HEK293 (cell line): Measurements from ENCODE around the gene SNX8.

ENCODE experiments used
- ZBTB48 ChIP-seq: fragments of 450-650 bp; formaldehyde crosslinking; IDR thresholded peaks from 2 replicates; pipeline ENCODE4 v1.5.1; 2016; ENCODE audit warnings: missing biosample characterization, missing genetic modification characterization
- ZNF292 ChIP-seq: fragments of 450-650 bp; formaldehyde crosslinking; IDR thresholded peaks from 2 replicates; pipeline ENCODE4 v1.5.1; 2016; ENCODE audit warnings: low read depth, missing biosample characterization, missing genetic modification characterization, borderline replicate concordance
- ZNF473 ChIP-seq: fragments of 450-650 bp; formaldehyde crosslinking; IDR thresholded peaks from 2 replicates; pipeline ENCODE4 v1.5.1; 2017; ENCODE audit warnings: missing biosample characterization, missing genetic modification characterization
- ZNF629 ChIP-seq: fragments of 450-650 bp; formaldehyde crosslinking; IDR thresholded peaks from 2 replicates; pipeline ENCODE4 v1.5.1; 2017; ENCODE audit warnings: missing biosample characterization, missing genetic modification characterization
- TF ChIP-seq, protein P1 (sequence below): fragments of 450-650 bp; formaldehyde crosslinking; IDR thresholded peaks from 2 replicates; pipeline ENCODE4 v1.5.1; 2016; ENCODE audit warnings: missing biosample characterization, missing genetic modification characterization
- TF ChIP-seq, protein P2 (sequence below): fragments of 450-650 bp; formaldehyde crosslinking; IDR thresholded peaks from 2 replicates; pipeline ENCODE4 v1.5.1; 2016; ENCODE audit warnings: missing biosample characterization, missing genetic modification characterization

DNA sequence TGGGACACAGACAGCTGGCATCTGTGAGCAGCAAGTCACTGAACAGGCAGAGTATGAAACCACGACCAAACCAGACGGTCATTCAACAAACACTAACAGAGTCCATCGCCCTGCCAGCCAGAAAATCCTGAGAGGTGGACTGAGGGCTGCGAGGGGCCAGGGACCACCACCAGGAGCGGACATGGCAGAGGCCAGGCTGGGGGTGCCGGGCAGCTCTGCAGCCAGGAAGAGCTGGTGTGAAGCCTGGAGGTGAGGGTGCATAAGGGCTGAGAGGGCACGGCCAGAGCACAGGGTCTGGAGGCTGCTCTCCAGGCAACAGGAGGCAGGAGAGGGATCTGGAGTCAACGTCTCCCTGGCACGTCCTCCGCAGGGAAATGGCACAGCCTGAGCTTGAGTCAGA lies 97.0 kb downstream of the SNX8 start:
- no peak for TF ChIP-seq ZNF292
- no peak for TF ChIP-seq ZNF629 (tag by site-specific recombination)
- TF ChIP-seq, protein P1, sequence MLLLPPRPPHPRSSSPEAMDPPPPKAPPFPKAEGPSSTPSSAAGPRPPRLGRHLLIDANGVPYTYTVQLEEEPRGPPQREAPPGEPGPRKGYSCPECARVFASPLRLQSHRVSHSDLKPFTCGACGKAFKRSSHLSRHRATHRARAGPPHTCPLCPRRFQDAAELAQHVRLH (tag by site-specific recombination): no peak
- no peak for TF ChIP-seq ZBTB48 (tag by site-specific recombination)
- TF ChIP-seq, protein P2, sequence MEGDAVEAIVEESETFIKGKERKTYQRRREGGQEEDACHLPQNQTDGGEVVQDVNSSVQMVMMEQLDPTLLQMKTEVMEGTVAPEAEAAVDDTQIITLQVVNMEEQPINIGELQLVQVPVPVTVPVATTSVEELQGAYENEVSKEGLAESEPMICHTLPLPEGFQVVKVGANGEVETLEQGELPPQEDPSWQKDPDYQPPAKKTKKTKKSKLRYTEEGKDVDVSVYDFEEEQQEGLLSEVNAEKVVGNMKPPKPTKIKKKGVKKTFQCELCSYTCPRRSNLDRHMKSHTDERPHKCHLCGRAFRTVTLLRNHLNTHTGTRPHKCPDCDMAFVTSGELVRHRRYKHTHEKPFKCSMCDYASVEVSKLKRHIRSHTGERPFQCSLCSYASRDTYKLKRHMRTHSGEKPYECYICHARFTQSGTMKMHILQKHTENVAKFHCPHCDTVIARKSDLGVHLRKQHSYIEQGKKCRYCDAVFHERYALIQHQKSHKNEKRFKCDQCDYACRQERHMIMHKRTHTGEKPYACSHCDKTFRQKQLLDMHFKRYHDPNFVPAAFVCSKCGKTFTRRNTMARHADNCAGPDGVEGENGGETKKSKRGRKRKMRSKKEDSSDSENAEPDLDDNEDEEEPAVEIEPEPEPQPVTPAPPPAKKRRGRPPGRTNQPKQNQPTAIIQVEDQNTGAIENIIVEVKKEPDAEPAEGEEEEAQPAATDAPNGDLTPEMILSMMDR (tag by site-specific recombination): no peak
- no peak for TF ChIP-seq ZNF473 (tag by site-specific recombination)
